ENCODE results near the gene SCYGR1.

The SCYGR1 gene

DNA sequence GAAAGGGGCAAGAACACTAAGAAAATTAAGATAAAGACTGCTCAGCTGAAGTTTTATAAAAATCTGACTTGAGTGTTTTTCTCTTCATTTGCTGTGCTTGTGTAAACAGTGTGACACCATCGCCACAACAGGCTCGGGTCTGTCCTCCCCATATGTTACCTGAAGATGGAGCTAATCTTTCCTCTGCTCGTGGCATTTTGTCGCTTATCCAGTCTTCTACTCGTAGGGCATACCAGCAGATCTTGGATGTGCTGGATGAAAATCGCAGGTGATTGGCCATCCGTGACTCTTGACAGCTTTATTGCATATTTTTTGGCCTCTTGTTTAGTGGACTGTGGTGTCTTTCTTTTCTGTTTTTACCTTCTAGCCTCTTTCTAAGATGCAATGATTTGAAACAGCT, 40.6 kb downstream of the SCYGR1 start:
- DNase-seq (ENCODE audit: low spot score in 2 of 2), result no peak
- in situ Hi-C loops (cut with MboI; ENCODE audit: low sequenced_read_pairs), result no loop called here

DNA sequence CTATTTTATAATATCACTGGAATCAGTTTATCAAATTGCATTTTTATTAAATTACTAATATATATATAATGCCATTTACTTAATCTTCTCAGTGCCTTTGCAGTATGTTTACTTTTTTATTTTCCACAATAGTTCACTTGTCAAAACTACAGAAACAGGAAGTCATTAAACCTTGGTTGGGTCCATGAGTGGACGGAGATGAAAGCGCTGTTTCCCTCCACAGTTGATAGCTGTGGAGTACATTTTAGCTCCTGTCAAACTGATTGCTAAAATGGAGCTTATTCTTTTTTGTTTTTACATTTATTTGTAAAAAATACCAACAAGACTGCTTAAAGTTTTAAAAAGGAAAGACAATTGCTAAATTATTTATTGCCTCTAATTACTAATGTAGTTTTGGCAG, 43.5 kb downstream of the SCYGR1 start:
- Histone ChIP-seq H3K36me3 (replicated peaks) (peaks cover 52% of the 10 kb centered on the region), H3K4me1 (peaks cover 34% of the 10 kb centered on the region), H3K27me3 (ENCODE audit: low read depth) (no peaks in the 10 kb centered on the region), H3K9me3 (no peaks in the 10 kb centered on the region), H3K4me3 (no peak overlapping the region)
- in situ Hi-C loops (cut with MboI; ENCODE audit: low sequenced_read_pairs), result no loop called here
- no peak for DNase-seq (ENCODE audit: low spot score in 2 of 2)

More for the DNA sequence above, 40.6 kb downstream of the SCYGR1 start:
- peaks cover 51% of the 10 kb centered on the region for H3K36me3 ChIP-seq (replicated peaks)
- no peak overlapping the region for H3K4me3 ChIP-seq
- no peaks in the 10 kb centered on the region for H3K9me3 ChIP-seq
- peaks cover 26% of the 10 kb centered on the region for H3K4me1 ChIP-seq
- H3K27me3 ChIP-seq (ENCODE audit: low read depth), result no peaks in the 10 kb centered on the region

GRCh38 chr2:227341553-227341952, 46.2 kb downstream of the SCYGR1 start:
- no peak for DNase-seq (ENCODE audit: low spot score in 2 of 2)
- Histone ChIP-seq H3K27me3 (ENCODE audit: low read depth) (no peaks in the 10 kb centered on the region), H3K4me1 (peaks cover 21% of the 10 kb centered on the region), H3K4me3 (no peak overlapping the region), H3K9me3 (no peaks in the 10 kb centered on the region), H3K36me3 (replicated peaks) (peaks cover 39% of the 10 kb centered on the region)
- in situ Hi-C loops (cut with MboI; ENCODE audit: low sequenced_read_pairs), result no loop called here

GRCh38 chr2:227340106-227340505, 47.6 kb downstream of the SCYGR1 start:
- no peak for DNase-seq (ENCODE audit: low spot score in 2 of 2)
- Histone ChIP-seq H3K36me3 (replicated peaks) (peaks cover 42% of the 10 kb centered on the region), H3K27me3 (ENCODE audit: low read depth) (no peaks in the 10 kb centered on the region), H3K4me3 (no peak overlapping the region), H3K9me3 (no peaks in the 10 kb centered on the region), H3K4me1 (peaks cover 19% of the 10 kb centered on the region)
- in situ Hi-C loops (cut with MboI; ENCODE audit: low sequenced_read_pairs), result no loop called here

DNA sequence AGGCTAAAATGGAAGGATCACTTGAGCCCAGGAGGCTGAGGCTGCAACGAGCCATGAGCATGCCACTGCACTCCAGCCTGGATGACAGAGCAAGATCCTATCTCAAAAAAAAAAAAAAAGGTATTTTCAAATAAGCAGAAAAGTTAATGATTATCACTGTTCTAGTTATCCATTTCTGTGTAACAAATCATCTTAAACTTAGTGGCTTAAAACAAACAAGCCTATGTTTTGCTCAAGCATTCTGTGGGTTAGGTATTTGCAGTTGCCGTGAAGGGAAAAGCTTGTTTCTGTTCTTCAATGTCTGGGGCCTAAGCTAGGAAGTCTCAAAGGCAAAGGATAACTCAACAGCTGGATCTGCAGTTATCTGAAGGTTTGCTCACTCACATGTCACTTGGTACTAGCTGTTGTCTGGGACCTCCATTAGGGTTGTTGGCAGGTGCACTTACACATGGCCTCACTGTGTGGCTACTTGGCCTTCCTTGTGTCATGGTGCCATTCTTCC, 48.6 kb downstream of the SCYGR1 start:
- H3K9me3 ChIP-seq, result no peaks in the 10 kb centered on the region
- DNase-seq (ENCODE audit: low spot score in 2 of 2), result no peak
- no peaks in the 10 kb centered on the region for H3K27me3 ChIP-seq (ENCODE audit: low read depth)
- no peak overlapping the region for H3K4me3 ChIP-seq
- peaks cover 48% of the 10 kb centered on the region for H3K36me3 ChIP-seq (replicated peaks)
- in situ Hi-C loops (cut with MboI; ENCODE audit: low sequenced_read_pairs), result no loop called here
- H3K4me1 ChIP-seq, result peaks cover 19% of the 10 kb centered on the region
